GM21717 (cell line): ENCODE results near the gene VPS8.

ENCODE experiments used
- ATAC-seq: cut with Tn5 transposase; IDR thresholded peaks from one replicate; pipeline ENCODE4 v1.9.1; 2021; ENCODE audit warnings: mild to moderate bottlenecking, moderate library complexity; ENCODE audit not compliant: unreplicated experiment

Gene VPS8

DNA sequence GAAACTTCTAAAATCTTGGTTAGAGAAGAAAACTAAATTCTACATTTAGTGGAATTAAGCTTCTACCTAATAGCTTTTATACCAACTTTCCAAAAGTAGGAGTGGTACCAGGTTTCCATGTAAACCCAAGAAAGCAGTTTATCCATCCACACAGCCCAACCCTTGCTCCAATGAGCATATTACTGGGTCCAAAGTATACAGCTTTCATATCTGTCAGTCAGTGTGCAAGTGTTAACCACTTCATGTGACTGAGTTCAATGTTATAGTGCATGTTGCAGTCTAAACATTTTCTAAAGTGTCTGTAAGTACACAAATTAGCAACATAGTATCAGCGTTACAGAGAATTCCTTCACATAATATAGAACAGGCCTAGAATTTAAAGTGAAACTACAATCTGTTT is 267.7 kb downstream of the VPS8 start:
- no peak for ATAC-seq

DNA sequence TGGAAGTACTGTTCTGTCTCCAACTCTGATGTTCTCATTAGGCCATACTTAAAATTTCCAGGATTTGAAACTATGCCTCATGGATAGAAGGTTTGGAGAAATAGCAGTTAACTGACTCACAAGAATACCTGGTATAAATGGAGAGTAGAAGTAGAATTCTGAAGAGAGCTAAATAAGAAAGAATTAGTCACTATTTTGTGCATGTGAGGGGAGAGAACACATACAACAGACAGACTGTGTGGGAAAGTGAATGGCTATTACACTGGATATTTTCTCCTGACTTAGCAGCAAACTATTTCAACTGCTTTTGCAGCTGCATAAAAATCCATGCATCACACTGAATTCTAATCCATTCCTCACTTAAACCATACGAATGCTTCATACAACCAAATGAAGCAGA is 269.6 kb downstream of the VPS8 start:
- no peak for ATAC-seq

DNA sequence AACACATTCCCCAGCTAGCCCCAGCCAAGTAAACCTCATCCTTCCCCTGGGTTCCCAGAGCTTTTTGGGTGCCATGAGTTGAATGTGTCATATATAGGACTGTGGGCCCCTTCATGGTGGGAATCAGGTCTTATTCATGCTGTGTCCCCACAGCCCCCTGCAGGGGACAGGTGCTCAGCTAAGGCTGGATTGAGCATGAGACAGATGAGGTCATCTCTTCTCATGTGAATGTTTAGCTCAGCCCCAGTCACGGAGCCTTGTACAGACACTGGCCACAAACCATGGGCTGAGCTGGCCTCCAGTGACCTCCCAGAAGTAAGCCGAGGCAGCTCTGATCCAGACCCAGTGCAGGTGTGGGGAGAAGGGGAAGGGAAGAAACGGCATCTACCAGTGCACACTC is 270.2 kb downstream of the VPS8 start:
- ATAC-seq: no peak

DNA sequence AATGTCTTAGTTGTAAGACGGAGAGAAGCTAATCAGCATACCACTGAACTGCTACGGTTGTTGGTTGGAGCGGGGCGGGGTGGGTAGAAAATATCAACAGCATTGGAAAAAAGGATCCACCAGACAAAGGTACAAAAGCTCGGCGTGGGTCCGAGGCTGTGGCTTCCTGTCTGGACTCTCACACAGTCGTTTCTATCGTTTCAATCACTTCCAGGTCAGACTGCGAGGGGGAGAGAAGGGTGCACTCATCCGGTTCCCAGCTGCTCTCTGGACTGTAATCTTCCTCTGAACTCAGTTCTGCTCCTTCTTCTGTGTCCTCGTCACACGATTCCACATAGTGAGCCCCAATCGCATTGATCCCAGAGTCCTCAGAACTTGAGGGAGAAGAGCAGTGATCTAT is 270.9 kb downstream of the VPS8 start:
- no peak for ATAC-seq

DNA sequence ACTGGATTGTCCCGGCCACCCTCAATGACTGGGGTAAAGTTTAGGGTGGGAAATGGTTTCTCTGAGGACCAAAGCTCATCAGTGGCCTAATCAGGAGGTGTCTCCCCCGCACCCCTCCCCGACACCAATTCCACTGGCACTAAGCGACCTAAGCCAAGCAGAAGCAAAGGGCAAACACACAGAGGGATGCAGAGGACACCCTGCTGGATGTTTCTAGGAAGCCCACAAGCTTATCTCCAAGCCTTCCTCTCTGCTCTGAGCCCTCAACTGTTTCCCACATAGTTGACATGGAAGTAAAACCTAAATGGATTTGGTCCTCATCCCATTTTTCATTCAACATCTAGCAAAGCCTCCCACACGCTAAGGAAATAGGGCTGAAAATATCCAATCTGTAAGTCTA is 272.4 kb downstream of the VPS8 start:
- ATAC-seq: no peak

DNA sequence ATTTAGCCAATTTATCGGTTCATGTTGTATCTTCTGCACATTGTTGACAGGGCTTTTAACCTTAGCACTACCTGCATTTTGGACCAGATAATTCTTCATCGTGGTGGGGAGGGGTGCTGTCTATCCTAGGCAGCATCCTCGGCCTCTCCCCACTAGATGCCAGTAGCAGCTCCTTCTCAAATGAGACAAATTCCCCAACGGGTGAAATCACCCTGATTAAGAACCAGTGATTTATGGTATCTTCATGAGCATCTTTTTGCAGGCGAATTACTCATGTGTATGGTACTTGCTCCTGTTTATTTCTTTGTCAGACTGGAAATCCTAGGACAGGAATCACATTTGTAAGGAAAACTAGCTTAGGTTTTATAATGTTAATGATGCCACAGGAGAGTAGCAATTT is 272.9 kb downstream of the VPS8 start:
- no peak for ATAC-seq

DNA sequence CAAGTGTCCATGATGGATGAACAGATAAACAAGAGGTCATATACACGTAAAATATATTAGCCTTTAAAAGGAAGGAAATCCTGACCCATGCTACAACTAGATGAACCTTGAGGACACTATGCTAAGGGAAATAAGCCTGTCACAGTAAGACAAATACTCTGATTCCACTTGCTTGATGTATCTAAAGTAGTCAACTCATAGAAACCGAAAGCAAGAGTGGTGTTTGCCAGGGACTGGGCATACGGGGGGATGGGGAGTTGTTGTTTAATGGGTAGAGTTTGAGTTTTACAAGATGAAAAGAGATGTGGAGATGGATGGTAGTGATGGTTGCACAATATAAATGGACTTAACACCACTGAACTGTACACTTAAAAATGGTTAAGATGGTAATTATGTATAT is 275.5 kb downstream of the VPS8 start:
- no peak for ATAC-seq

DNA sequence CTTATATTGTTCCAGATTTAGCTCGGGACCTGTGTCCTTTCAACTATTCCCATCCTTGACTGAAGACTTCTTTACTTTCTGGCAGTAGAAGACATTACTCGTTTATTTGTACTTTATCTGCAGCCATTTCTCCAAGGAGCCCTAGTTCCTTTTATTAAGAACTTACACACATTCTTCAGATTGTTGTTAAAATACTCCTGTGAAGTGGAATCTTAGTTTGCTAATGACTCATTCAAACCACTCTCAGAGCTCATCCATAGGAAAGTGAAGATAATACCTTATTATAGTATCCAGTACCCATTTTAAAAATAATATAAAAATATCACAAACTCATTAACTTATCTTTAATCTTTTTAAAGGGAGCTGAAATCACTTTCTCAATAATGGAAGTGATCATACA is 277.4 kb downstream of the VPS8 start:
- no peak for ATAC-seq

DNA sequence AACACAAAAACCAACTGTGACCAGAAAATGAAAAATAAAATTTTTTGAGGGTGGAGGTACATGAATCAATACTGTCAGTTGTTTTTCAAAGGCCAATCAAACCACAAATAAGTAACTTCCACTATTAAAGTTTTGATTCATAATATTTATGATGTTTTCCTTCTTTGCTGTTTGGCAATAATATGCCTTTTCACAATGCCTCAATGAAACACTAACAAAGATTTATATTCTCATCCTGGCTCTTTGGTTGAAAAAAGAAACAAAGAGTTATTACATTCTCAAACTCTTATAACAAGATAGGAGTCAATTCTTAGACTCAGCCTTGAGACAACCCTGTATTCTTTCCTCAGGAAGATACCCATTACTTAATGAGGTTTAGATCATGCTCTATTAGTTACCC is 277.8 kb downstream of the VPS8 start:
- no peak for ATAC-seq

DNA sequence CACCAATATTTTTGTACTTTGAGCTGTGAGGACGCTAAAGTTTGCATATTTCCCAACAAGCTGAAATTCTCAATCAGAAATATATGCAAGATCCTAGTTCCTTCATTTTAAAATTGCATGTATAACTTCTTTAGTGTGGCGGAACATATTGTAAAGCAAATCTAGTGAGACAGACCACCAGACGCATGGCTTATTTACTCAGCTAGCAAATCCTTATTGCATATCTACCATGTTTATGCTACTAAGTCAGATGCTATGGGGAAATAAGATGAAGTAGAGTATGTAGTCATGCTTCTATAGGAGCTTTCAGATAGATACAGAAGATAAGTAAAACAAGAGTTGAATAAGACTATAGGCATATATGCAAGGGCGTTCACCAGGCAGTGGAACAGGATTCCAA is 278.8 kb downstream of the VPS8 start:
- ATAC-seq: no peak

DNA sequence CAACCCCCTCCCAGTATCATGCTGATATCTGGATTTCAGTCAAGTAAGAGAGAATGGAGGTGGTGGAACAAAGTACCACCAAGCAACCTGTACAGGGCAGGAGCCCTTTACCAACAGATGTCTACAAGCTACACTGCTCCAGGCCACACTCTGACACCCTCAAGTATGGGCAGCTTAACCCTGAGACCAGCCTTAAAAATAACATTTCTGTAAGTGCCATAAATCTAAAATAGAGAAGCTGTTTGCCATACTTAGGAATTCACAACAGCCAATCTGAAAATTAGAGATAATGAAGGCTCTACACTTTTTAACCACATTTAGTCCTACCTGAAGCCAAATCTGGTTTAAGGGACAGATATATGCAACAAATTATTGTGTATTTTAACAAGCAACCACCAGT is 281.1 kb downstream of the VPS8 start:
- no peak for ATAC-seq

DNA sequence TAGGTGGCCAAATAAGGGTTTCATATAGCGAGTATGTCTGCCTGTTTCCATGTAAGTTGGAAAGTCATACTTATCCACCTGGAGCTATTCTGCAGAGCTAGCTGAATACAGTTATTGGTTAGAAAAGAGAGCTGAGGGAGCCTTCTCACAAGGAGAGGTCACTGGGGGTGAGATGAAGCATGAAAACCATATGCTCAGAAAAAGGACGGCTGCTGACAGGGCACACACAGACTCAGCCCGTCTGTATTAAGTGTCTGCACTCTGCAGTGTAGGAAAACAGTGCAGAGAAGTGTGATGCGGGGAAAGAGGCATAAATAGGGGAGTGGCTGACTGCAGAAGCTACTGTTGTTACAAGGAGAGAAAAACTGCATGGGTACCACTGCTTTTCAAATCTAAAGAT is 282.7 kb downstream of the VPS8 start:
- ATAC-seq: no peak
